IMR-90 (cell line): ENCODE data around the gene FAM114A2. TPM values are rescaled to one million over a fixed set of nuclear protein-coding genes. Genes with fewer than 3 reads are reported as not detected.

Source experiments
- ATAC-seq: fragments of 200-7000 bp; cut with Tn5 transposase; 2 replicates; pipeline ENCODE4 v1.9.1; 2020; ENCODE audit warnings: low read depth, mild to moderate bottlenecking, moderate library complexity
- BruUV-seq: library from RNA; stranded (reverse); fragments of 400-500 nt; replicated peaks from 2 replicates; lab custom pipeline; 2021; lab: Mats Ljungman, UMichigan
- CTCF ChIA-PET: fragments of 300-600 bp; formaldehyde crosslinking; extraction: SDS; loops from one replicate; lab custom pipeline; 2021; ENCODE audit warnings: antibody characterized with exemption; lab: Yijun Ruan, JAX
- POLR2A ChIA-PET: fragments of 300-600 bp; sonication (Branson Sonifier 250); formaldehyde crosslinking; loops from one replicate; lab custom pipeline; 2022; ENCODE audit warnings: antibody characterized with exemption; ENCODE audit not compliant: unreplicated experiment; lab: Charles Lee
- DNase-seq: peaks from one replicate; pipeline ENCODE4 v3.0.0; 2013
- H2AFZ ChIP-seq: replicated peaks from 2 replicates; pipeline ENCODE3; 2013; ENCODE audit warnings: low read length, mild to moderate bottlenecking; ENCODE audit not compliant: poor library complexity
- H2AK5ac ChIP-seq: 2 replicates; pipeline ENCODE4 v1.6.1; 2013; ENCODE audit warnings: low read depth, low read length, inconsistent platforms
- H2AK9ac ChIP-seq: replicated peaks from 2 replicates; pipeline ENCODE3; 2013; ENCODE audit warnings: mild to moderate bottlenecking, low read depth, low read length, moderate library complexity; ENCODE audit not compliant: poor library complexity
- H2BK120ac ChIP-seq: 2 replicates; pipeline ENCODE4 v1.6.1; 2013; ENCODE audit warnings: low read depth, low read length, inconsistent platforms
- H2BK15ac ChIP-seq: 3 replicates; pipeline ENCODE4 v1.6.1; 2013; ENCODE audit warnings: low read depth, low read length, inconsistent platforms
- H2BK20ac ChIP-seq: 2 replicates; pipeline ENCODE4 v1.6.1; 2013; ENCODE audit warnings: low read depth, mild to moderate bottlenecking, inconsistent platforms, low read length, moderate library complexity
- H2BK5ac ChIP-seq: 2 replicates; pipeline ENCODE4 v1.6.1; 2013; ENCODE audit warnings: mild to moderate bottlenecking, low read depth, low read length, inconsistent platforms; ENCODE audit not compliant: poor library complexity, severe bottlenecking
- H3K14ac ChIP-seq: replicated peaks from 2 replicates; pipeline ENCODE4 v1.6.1; 2013; ENCODE audit warnings: low read depth, low read length, inconsistent platforms
- H3K18ac ChIP-seq: 2 replicates; pipeline ENCODE4 v1.6.1; 2013; ENCODE audit warnings: low read depth, low read length, control low read depth
- H3K23ac ChIP-seq: 2 replicates; pipeline ENCODE4 v1.6.1; 2013; ENCODE audit warnings: low read depth, low read length, inconsistent platforms
- H3K27ac ChIP-seq: 2 replicates; pipeline ENCODE4 v1.5.1; 2013; ENCODE audit warnings: mild to moderate bottlenecking, control low read depth, low read length; ENCODE audit not compliant: insufficient read depth
- H3K27me3 ChIP-seq: 2 replicates; pipeline ENCODE4 v1.6.1; 2013; ENCODE audit warnings: low read length; ENCODE audit not compliant: control insufficient read depth, insufficient read depth
- H3K36me3 ChIP-seq: 2 replicates; pipeline ENCODE4 v1.6.1; 2013; ENCODE audit warnings: low read length, mixed read lengths; ENCODE audit not compliant: control insufficient read depth, insufficient read depth
- H3K4ac ChIP-seq: 2 replicates; pipeline ENCODE4 v1.6.1; 2013; ENCODE audit warnings: low read depth, low read length, inconsistent platforms
- H3K4me1 ChIP-seq: 2 replicates; pipeline ENCODE4 v1.6.1; 2013; ENCODE audit warnings: low read length, mixed read lengths; ENCODE audit not compliant: control insufficient read depth, insufficient read depth
- H3K4me2 ChIP-seq: 2 replicates; pipeline ENCODE4 v1.6.1; 2013; ENCODE audit warnings: low read depth, mild to moderate bottlenecking, control low read depth, low read length, moderate library complexity
- H3K4me3 ChIP-seq: 2 replicates; pipeline ENCODE4 v1.5.1; 2013; ENCODE audit warnings: low read depth, mild to moderate bottlenecking, control low read depth, low read length, moderate library complexity; ENCODE audit not compliant: insufficient read depth
- H3K56ac ChIP-seq: 2 replicates; pipeline ENCODE4 v1.6.1; 2013; ENCODE audit warnings: low read length, inconsistent platforms; ENCODE audit not compliant: insufficient read depth; ENCODE audit errors: extremely low read depth
- H3K79me1 ChIP-seq, 2 experiments: 2 replicates each; pipeline ENCODE4 v1.6.1; 2013; ENCODE audit warnings: low read length in 2 of 2, inconsistent platforms in 1 of 2, low read depth in 1 of 2
- H3K9ac ChIP-seq: 2 replicates; pipeline ENCODE4 v1.6.1; 2013; ENCODE audit warnings: low read depth, low read length, control low read depth
- H3K9me1 ChIP-seq: 2 replicates; pipeline ENCODE4 v1.6.1; 2013; ENCODE audit warnings: low read length, inconsistent platforms; ENCODE audit not compliant: insufficient read depth
- H3K9me3 ChIP-seq: 2 replicates; pipeline ENCODE4 v1.6.1; 2013; ENCODE audit warnings: low read length; ENCODE audit not compliant: control insufficient read depth, insufficient read depth
- H4K20me1 ChIP-seq: 2 replicates; pipeline ENCODE4 v1.6.1; 2013; ENCODE audit warnings: low read length, inconsistent platforms; ENCODE audit not compliant: insufficient read depth
- H4K5ac ChIP-seq: 2 replicates; pipeline ENCODE4 v1.6.1; 2013; ENCODE audit warnings: mild to moderate bottlenecking, low read depth, low read length, control low read depth
- H4K8ac ChIP-seq, 2 experiments: 2 replicates each; pipeline ENCODE4 v1.6.1; 2013; ENCODE audit warnings: low read depth in 2 of 2, low read length in 2 of 2, control low read depth in 1 of 2, inconsistent platforms in 1 of 2
- H4K91ac ChIP-seq: 2 replicates; pipeline ENCODE4 v1.6.1; 2013; ENCODE audit warnings: low read depth, low read length, inconsistent platforms; ENCODE audit not compliant: insufficient read depth
- ELK1 ChIP-seq: fragments of 150-350 bp; IDR thresholded peaks from 2 replicates; pipeline ENCODE4 v1.6.1; 2016; ENCODE audit warnings: low read depth, mild to moderate bottlenecking, low read length, moderate library complexity, borderline replicate concordance
- POLR2A ChIP-seq: IDR thresholded peaks from 2 replicates; pipeline ENCODE4 v1.6.1; 2012; ENCODE audit warnings: mild to moderate bottlenecking, low read depth, low read length
- RAD21 ChIP-seq: IDR thresholded peaks from 2 replicates; pipeline ENCODE4 v1.6.1; 2012; ENCODE audit warnings: low read length, improper control_type of control experiment
- RFX5 ChIP-seq: IDR thresholded peaks from 2 replicates; pipeline ENCODE4 v1.8.0; 2012; ENCODE audit warnings: low read depth, mild to moderate bottlenecking, low read length, moderate library complexity
- WGBS, 2 experiments: methylation state at CpG; one replicate each; pipeline versions ENCODE4 v1.1.5 to v1.1.7; 2013; ENCODE audit warnings: missing lambda C conversion rate in 2 of 2; ENCODE audit not compliant: insufficient read length in 1 of 2; ENCODE audit errors: extremely low coverage in 2 of 2; 5-methylcytosine and 5-hydroxymethylcytosine counted together
- dilution Hi-C: fragments of 300-500 bp; cut with HindIII; formaldehyde crosslinking; loops from one replicate; pipeline ENCODE4 v1.14.3; 2018; ENCODE audit warnings: low sequenced_read_pairs; ENCODE audit not compliant: unreplicated experiment
- in situ Hi-C: fragments of 300-500 bp; cut with MboI; formaldehyde crosslinking; loops from 3 replicates; pipeline ENCODE4 v1.14.3; 2019; ENCODE audit warnings: low sequenced_read_pairs, inconsistent platforms, mixed read lengths
- intact Hi-C: fragments of 100-400 bp; cut with micrococcal nuclease; formaldehyde crosslinking; loops from 2 replicates; pipeline ENCODE4 v1.10.0; 2022
- polyA plus RNA-seq, 3 experiments: library from polyadenylated mRNA; depleted of rRNA; stranded (reverse); fragments of >200 nt; gene quantifications; 2 replicates each; pipeline ENCODE4 v1.2.3, GENCODE V29; 2012; ENCODE audit warnings: low replicate concordance in 1 of 3
- total RNA-seq: library from RNA; depleted of rRNA; stranded (reverse); fragments of >200 nt; gene quantifications from 2 replicates; pipeline ENCODE4 v1.2.3, GENCODE V29; 2012

FAM114A2 gene
- total and polyA plus RNA-seq, 2 of the 4 experiments (the other 2 are of a cell fraction), result 13.2 to 41.2 TPM

- BruUV-seq, result no TSS peak
Observed at GRCh38 chr5:153959134-153959957, 79.4 kb downstream of the FAM114A2 start.

More at GRCh38 chr5:153959134-153959957, 79.4 kb downstream of the FAM114A2 start:
- no CpG with 5 or more reads among the region's 5 CpGs for WGBS, 2 experiments
- Histone ChIP-seq H3K4me2 (no peak overlapping the region), H3K56ac (peak overlapping the region; percentile 38; the same call in 1 of the 2 replicates), H3K23ac (no peak overlapping the region), H2BK120ac (peak overlapping the region; percentile 78), H2BK5ac (peak overlapping the region; percentile 46), H4K20me1 (no peaks in the 10 kb centered on the region), H4K91ac (peak overlapping the region; percentile 81), H2BK20ac (peak overlapping the region; percentile 74), H3K9me3 (no peaks in the 10 kb centered on the region), H2AFZ (peak overlapping the region; percentile 57), H4K5ac (peak overlapping the region; percentile 42; the same call in 1 of the 2 replicates), H2AK5ac (no peak overlapping the region), H3K4ac (peak overlapping the region; percentile 70), H3K27ac (peak overlapping the region; percentile 67; the same call in 1 of the 2 replicates), H3K4me1 (peaks cover 14% of the 10 kb centered on the region), H3K4me3 (no peak overlapping the region), H3K18ac (peak overlapping the region; percentile 39), H3K36me3 (no peaks in the 10 kb centered on the region), H2BK15ac (peak overlapping the region; percentile 61; the same call in 1 of the 3 replicates), H3K9me1 (peaks cover 3% of the 10 kb centered on the region; the same call in 1 of the 2 replicates), H4K8ac (peak overlapping the region; percentile 23 to 55; a peak in 2 of 4 replicates), H3K79me1 (no peaks in the 10 kb centered on the region), H3K14ac (no peak overlapping the region), H2AK9ac (peak overlapping the region; percentile 69), H3K9ac (no peak overlapping the region), H3K27me3 (no peaks in the 10 kb centered on the region)
- intact Hi-C loops, result loop anchor here (2.0 to 5.0 kb wide), 2 partner anchors 57 to 332 kb away; no protein-coding TSS in a partner anchor
- DNase-seq (peak; percentile 45), ATAC-seq (peak; percentile 88)
- no peak for TF ChIP-seq RAD21
- no peak for TF ChIP-seq ELK1
- TF ChIP-seq POLR2A, result no peak
- TF ChIP-seq RFX5, result no peak
- CTCF ChIA-PET, result interaction anchor here (0.7 to 1.4 kb wide), 3 partner anchors 15 to 1427 kb away, joined by 4 to 5 read pairs (median 4); no protein-coding TSS in a partner anchor
- in situ Hi-C loops, result no loop called here
- POLR2A ChIA-PET, result no interaction called here
- dilution Hi-C loops, result no loop called here
